Skeletal muscle satellite cell (primary cell): ENCODE data around the gene FGFR4.

Source experiments
- H3K27me3 ChIP-seq: 2 replicates; pipeline ENCODE4 v1.7.0; 2013; ENCODE audit warnings: low read length; ENCODE audit not compliant: control insufficient read depth, insufficient read depth
- H3K36me3 ChIP-seq: 2 replicates; pipeline ENCODE4 v1.7.0; 2013; ENCODE audit warnings: mild to moderate bottlenecking, control low read depth, low read length; ENCODE audit not compliant: insufficient read depth
- H3K4me1 ChIP-seq: 2 replicates; pipeline ENCODE4 v1.7.0; 2013; ENCODE audit warnings: low read length; ENCODE audit not compliant: control insufficient read depth, insufficient read depth
- H3K4me2 ChIP-seq: 2 replicates; pipeline ENCODE4 v1.7.0; 2013; ENCODE audit warnings: mild to moderate bottlenecking, low read length
- H3K4me3 ChIP-seq: 2 replicates; pipeline ENCODE4 v1.7.0; 2013; ENCODE audit warnings: low read length
- H3K9ac ChIP-seq: 2 replicates; pipeline ENCODE4 v1.7.0; 2013; ENCODE audit warnings: mild to moderate bottlenecking, low read depth, low read length, moderate library complexity
- H3K9me3 ChIP-seq: replicated peaks from 2 replicates; pipeline ENCODE4 v1.7.0; 2013; ENCODE audit warnings: mild to moderate bottlenecking, control low read depth, low read length

Gene FGFR4

DNA sequence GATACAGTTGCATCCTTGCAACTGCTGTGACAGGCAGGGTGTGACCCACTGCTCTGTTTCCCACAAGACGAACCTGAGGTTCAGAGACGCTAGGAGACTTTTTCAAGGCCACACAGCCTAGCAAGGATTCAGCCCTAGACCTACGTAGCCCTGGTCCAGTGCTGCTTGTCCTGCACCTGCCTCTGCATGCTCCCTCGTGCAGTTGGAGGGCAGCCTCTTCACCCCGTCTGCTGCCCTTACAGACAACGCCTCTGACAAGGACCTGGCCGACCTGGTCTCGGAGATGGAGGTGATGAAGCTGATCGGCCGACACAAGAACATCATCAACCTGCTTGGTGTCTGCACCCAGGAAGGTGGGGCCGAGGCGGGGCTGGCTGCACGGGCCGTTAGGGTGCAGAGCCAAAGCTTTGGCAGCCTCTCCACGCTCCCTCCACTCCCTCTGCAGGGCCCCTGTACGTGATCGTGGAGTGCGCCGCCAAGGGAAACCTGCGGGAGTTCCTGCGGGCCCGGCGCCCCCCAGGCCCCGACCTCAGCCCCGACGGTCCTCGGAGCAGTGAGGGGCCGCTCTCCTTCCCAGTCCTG lies 8.5 kb downstream of the FGFR4 start:
- no peak overlapping the region for H3K4me3 ChIP-seq
- no peaks in the 10 kb centered on the region for H3K9me3 ChIP-seq
- H3K27me3 ChIP-seq, result peaks cover 31% of the 10 kb centered on the region
- H3K4me1 ChIP-seq, result peaks cover 40% of the 10 kb centered on the region
- H3K36me3 ChIP-seq, result no peaks in the 10 kb centered on the region
- no peak overlapping the region for H3K9ac ChIP-seq
- H3K4me2 ChIP-seq, result no peak overlapping the region

GRCh38 chr5:177096162-177097015 lies 9.7 kb downstream of the FGFR4 start:
- no peaks in the 10 kb centered on the region for H3K36me3 ChIP-seq
- no peak overlapping the region for H3K9ac ChIP-seq
- peaks cover 45% of the 10 kb centered on the region for H3K4me1 ChIP-seq
- no peak overlapping the region for H3K4me2 ChIP-seq
- H3K4me3 ChIP-seq, result no peak overlapping the region
- H3K9me3 ChIP-seq, result no peaks in the 10 kb centered on the region
- peaks cover 20% of the 10 kb centered on the region for H3K27me3 ChIP-seq

- Histone ChIP-seq H3K4me2 (no peak overlapping the region), H3K36me3 (no peaks in the 10 kb centered on the region), H3K4me1 (peaks cover 45% of the 10 kb centered on the region), H3K9ac (peak overlapping the region; percentile 37), H3K9me3 (no peaks in the 10 kb centered on the region), H3K27me3 (peaks cover 11% of the 10 kb centered on the region), H3K4me3 (no peak overlapping the region)
Observed at GRCh38 chr5:177097016-177097985, 10.6 kb downstream of the FGFR4 start.

DNA sequence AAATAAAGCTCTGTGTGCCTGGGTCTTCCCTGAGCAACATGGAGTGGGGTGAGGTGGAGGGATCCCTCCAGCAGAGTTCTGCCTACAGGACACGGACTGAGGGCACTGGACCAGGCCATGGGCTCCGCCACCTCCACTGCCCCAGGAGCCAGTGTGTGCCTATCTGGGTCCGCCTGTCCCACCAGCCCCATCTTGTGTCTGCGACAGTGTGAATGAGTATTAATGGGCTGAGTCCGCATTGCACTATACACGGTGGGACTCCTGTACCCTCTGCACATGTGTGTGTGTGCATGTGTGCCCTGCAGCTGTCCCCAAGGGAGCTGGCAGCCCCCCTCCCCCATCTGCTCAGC lies 11.4 kb downstream of the FGFR4 start:
- Histone ChIP-seq H3K4me3 (peak overlapping the region; percentile 25), H3K4me2 (peak overlapping the region; percentile 52), H3K9me3 (no peaks in the 10 kb centered on the region), H3K9ac (peak overlapping the region; percentile 37), H3K36me3 (no peaks in the 10 kb centered on the region), H3K27me3 (peaks cover 5% of the 10 kb centered on the region), H3K4me1 (peaks cover 45% of the 10 kb centered on the region)

- peaks cover 45% of the 10 kb centered on the region for H3K4me1 ChIP-seq
- H3K9ac ChIP-seq, result peak overlapping the region; percentile 78
Observed at GRCh38 chr5:177098470-177099141, 11.9 kb downstream of the FGFR4 start.

GRCh38 chr5:177099422-177100093 lies 12.8 kb downstream of the FGFR4 start:
- no peak overlapping the region for H3K4me3 ChIP-seq
- peaks cover 5% of the 10 kb centered on the region for H3K27me3 ChIP-seq

More at GRCh38 chr5:177098470-177099141, 11.9 kb downstream of the FGFR4 start:
- Histone ChIP-seq H3K4me3 (peak overlapping the region; percentile 42), H3K9me3 (no peaks in the 10 kb centered on the region), H3K27me3 (peaks cover 5% of the 10 kb centered on the region), H3K4me2 (peak overlapping the region; percentile 61), H3K36me3 (no peaks in the 10 kb centered on the region)

GRCh38 chr5:177100714-177101121 lies 14.0 kb downstream of the FGFR4 start:
- Histone ChIP-seq H3K36me3 (no peaks in the 10 kb centered on the region), H3K9me3 (no peaks in the 10 kb centered on the region), H3K9ac (peak overlapping the region; percentile 30), H3K4me1 (peaks cover 37% of the 10 kb centered on the region), H3K27me3 (peaks cover 2% of the 10 kb centered on the region), H3K4me3 (no peak overlapping the region), H3K4me2 (no peak overlapping the region)

More at GRCh38 chr5:177099422-177100093, 12.8 kb downstream of the FGFR4 start:
- peaks cover 40% of the 10 kb centered on the region for H3K4me1 ChIP-seq
- peak overlapping the region; percentile 40 for H3K9ac ChIP-seq
- no peak overlapping the region for H3K4me2 ChIP-seq
- H3K36me3 ChIP-seq, result no peaks in the 10 kb centered on the region
- no peaks in the 10 kb centered on the region for H3K9me3 ChIP-seq

DNA sequence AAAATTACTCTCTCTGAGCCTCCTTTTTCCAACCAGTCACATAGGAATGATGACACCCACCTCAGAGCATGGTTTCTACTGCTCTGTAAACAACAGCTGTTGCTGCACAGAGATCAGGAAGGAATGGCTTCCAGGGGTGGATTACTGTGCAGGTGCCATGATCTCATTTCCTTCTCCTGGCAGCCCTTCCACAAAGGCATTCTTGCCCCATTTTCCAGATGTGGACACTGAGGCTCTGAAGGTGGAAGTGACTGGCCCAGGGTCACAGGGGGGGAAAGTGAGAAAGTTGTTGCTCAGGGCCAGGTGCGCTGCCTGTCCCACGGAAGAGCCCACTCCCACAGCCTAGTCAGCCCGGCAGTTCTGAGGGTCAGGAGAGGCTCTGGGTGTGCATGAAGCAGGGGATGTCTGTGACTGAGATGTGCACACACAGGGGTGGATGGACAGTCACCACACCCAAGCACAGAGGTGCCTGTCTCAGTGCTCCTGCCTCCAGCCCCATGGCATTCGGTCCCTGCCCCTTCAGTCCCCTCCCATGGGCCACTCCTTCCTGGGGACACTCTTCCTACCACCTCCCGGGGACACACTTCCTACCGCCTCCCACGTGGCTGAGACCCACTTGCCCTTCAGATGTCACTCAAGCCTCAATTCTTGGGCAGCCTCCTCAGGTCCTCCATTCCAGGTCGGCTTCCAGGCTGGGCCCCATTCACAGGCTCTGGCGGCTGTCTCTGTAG lies 17.0 kb downstream of the FGFR4 start:
- H3K36me3 ChIP-seq, result no peaks in the 10 kb centered on the region
- no peak overlapping the region for H3K4me3 ChIP-seq
- no peak overlapping the region for H3K4me2 ChIP-seq
- H3K4me1 ChIP-seq, result peaks cover 27% of the 10 kb centered on the region
- H3K27me3 ChIP-seq, result peaks cover 7% of the 10 kb centered on the region
- no peak overlapping the region for H3K9ac ChIP-seq
- H3K9me3 ChIP-seq, result no peaks in the 10 kb centered on the region

- Histone ChIP-seq H3K4me3 (no peak overlapping the region), H3K36me3 (no peaks in the 10 kb centered on the region), H3K27me3 (peaks cover 7% of the 10 kb centered on the region)
Observed at GRCh38 chr5:177105691-177106476, 19.2 kb downstream of the FGFR4 start.

More at GRCh38 chr5:177105691-177106476, 19.2 kb downstream of the FGFR4 start:
- Histone ChIP-seq H3K4me1 (peaks cover 9% of the 10 kb centered on the region), H3K9me3 (no peaks in the 10 kb centered on the region), H3K4me2 (peak overlapping the region; percentile 29), H3K9ac (no peak overlapping the region)
